Natural killer cell treated with Interleukin-12 subunit alpha and Interleukin-12 subunit beta and Interleukin-15 and Interleukin-18, amount 100 ng/mL, for 72 hours (primary cell): ENCODE results near the gene SH3RF2. TPM values are rescaled to one million over a fixed set of nuclear protein-coding genes. Genes with fewer than 3 reads are reported as not detected.
"Not testable (repeated sequence)": the region's sequence is repeated elsewhere in the genome, so short reads cannot be mapped to it uniquely, and the experiment has no call there.

Source experiments
- ATAC-seq, 2 donors: fragments of 150-1000 bp; cut with Tn5 transposase in 1 of 2; sonication (Bioruptor Pico), chemical (Tn5 transposase) in 1 of 2; 2 replicates each; pipeline ENCODE4 v1.10.0; 2021
- DNase-seq: peaks from one replicate; pipeline ENCODE4 v3.0.0; 2022; ENCODE audit warnings: low spot score
- H3K27ac Mint-ChIP-seq, 2 donors: 1 replicate in 1 of 2; 2 replicates in 1 of 2; pipeline ENCODE4 v1.8.0; 2022; ENCODE audit warnings: mixed read lengths in 2 of 2, mild to moderate bottlenecking in 1 of 2, moderate library complexity in 1 of 2
- H3K27me3 Mint-ChIP-seq, 2 donors: 1 replicate in 1 of 2; 2 replicates in 1 of 2; pipeline ENCODE4 v1.8.0; 2022; ENCODE audit warnings: mixed read lengths in 2 of 2
- H3K36me3 Mint-ChIP-seq: one replicate; pipeline ENCODE4 v1.8.0; 2022; ENCODE audit warnings: mixed read lengths
- H3K4me1 Mint-ChIP-seq, 2 donors: 1 replicate in 1 of 2; 2 replicates in 1 of 2; pipeline ENCODE4 v1.8.0; 2022; ENCODE audit warnings: low read depth in 2 of 2, mixed read lengths in 2 of 2, mild to moderate bottlenecking in 1 of 2
- H3K4me3 Mint-ChIP-seq: one replicate; pipeline ENCODE4 v1.8.0; 2022; ENCODE audit warnings: mixed read lengths
- H3K9me3 Mint-ChIP-seq: 2 replicates; pipeline ENCODE4 v1.8.0; 2022; ENCODE audit warnings: mixed read lengths
- total RNA-seq, 2 donors: library from RNA; stranded (reverse); gene quantifications; one replicate each; pipeline ENCODE4 v1.2.3, GENCODE V29; 2022

SH3RF2 gene
- total RNA-seq, 2 donors from 2014 or later = 0.07 to 0.50 TPM

DNA sequence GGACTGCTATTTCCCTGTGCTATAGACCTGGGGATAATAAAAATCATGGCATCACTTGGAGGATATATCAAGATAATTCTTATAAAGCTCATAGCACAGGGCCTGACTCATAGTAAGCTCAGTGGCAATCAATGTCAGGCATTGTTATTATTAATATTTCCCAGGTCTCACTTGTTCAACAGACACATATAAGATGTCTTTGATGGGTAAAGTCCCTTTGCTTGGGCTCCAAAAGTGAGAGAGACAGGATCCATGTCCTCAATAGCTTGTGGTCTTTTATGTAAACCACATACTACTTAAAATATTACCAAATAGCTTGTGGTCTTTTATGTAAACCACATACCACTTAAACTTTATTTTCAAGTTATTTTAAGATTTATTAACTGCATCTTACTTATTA, 11.2 kb downstream of the SH3RF2 start:
- H3K4me1 Mint-ChIP-seq = peaks cover 15 to 36% of the 10 kb centered on the region in 2 donors
- H3K36me3 Mint-ChIP-seq = no peaks in the 10 kb centered on the region
- H3K27ac Mint-ChIP-seq = peak overlapping the region; percentile 43 to 74
- ATAC-seq (peak; percentile 46 to 59), DNase-seq (no peak)
- no peaks in the 10 kb centered on the region for H3K9me3 Mint-ChIP-seq
- peak overlapping the region; percentile 73 for H3K4me3 Mint-ChIP-seq
- peaks cover 27 to 39% of the 10 kb centered on the region in 2 donors for H3K27me3 Mint-ChIP-seq

DNA sequence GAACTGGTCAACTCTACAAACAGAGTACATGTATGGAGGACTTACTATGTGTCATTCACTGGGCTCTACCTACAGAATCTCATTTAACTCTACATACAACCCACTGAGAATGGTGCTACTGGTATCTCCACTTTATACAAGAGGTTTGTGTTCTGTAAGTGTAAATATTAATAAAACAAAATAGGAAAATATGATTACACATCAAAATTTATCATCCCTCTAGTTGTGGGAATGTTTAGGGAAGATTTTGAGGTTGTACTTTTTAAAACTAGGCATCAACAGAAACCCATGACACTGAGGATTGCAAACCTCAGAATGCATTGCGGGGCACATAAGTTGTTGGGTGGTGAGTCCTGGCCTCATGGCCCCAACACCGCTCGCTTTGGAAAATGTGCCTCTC, 11.7 kb downstream of the SH3RF2 start:
- DNase-seq (no peak), ATAC-seq (peak in 1 of 2 donors; percentile 26)
- Mint-ChIP-seq H3K4me1 (peaks cover 15 to 36% of the 10 kb centered on the region in 2 donors), H3K4me3 (no peak overlapping the region), H3K27ac (no peak overlapping the region), H3K9me3 (no peaks in the 10 kb centered on the region), H3K36me3 (no peaks in the 10 kb centered on the region), H3K27me3 (peaks cover 26 to 39% of the 10 kb centered on the region in 2 donors)

DNA sequence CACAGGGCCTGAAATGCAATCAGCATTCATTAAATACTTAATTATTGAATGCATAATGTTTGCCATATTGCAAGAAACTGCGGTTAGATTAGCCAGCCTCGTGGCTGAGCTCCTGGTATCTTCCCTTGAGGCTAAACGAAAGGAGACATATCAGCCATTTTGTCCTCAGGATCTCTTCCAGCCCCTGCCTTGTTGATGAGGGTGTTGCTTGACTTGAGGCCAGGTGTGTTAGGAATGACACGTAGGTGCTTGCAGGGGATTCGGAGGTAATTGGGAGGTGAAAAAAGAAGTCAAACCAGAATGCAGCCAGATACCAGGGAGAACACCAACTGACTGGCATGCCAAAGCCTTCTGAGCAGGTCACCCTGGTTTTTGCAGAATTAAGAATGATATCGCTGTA, 12.5 kb downstream of the SH3RF2 start:
- Mint-ChIP-seq H3K27ac (no peak overlapping the region), H3K27me3 (peaks cover 26 to 41% of the 10 kb centered on the region in 2 donors), H3K9me3 (no peaks in the 10 kb centered on the region), H3K36me3 (no peaks in the 10 kb centered on the region), H3K4me1 (peaks cover 15 to 30% of the 10 kb centered on the region in 2 donors), H3K4me3 (no peak overlapping the region)
- DNase-seq (no peak), ATAC-seq (no peak)

DNA sequence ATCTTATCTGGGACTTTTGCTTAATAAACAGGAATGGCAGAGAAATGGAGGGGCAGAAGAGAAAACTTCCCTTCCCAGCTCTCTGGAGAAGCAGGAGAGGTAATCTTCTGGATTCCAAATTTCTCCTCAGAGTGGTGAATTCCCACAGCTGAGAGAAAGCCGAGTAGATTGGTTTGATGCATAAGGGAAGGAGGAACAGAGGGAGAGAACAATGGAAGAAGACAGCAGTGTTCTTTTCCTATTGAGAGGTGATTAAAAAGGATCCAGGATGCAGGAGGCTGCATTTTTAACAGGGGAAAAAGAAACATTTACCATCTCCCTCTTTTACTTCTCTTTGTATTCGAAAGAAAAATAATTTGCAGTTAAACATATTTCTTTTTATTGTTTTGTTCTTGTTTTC, 13.1 kb downstream of the SH3RF2 start:
- DNase-seq (no peak), ATAC-seq (no peak)
- Mint-ChIP-seq H3K4me3 (no peak overlapping the region), H3K9me3 (no peaks in the 10 kb centered on the region), H3K4me1 (peaks cover 15 to 29% of the 10 kb centered on the region in 2 donors), H3K27ac (no peak overlapping the region), H3K27me3 (peaks cover 25 to 41% of the 10 kb centered on the region in 2 donors), H3K36me3 (no peaks in the 10 kb centered on the region)

DNA sequence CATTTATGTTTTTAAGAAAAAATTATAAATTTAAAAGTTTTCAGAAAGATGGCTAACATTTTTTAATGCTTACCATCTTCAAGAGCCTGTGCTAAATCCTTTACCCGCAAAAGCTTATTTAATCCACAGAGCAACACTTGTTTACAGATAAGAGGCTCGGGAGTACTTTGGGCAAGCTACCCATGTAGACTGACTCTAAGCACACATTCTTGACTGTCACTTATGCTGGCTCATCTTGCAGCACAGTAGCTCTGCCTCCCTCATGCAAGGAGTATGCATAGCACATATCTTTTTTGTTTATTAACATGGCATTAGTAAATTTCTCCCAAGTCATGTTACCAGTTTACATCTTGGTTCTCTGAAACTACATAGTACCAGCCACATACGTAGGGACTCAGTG, 14.7 kb downstream of the SH3RF2 start:
- ATAC-seq (no peak), DNase-seq (no peak)
- Mint-ChIP-seq H3K9me3 (no peaks in the 10 kb centered on the region), H3K27ac (no peak overlapping the region), H3K4me3 (no peak overlapping the region), H3K4me1 (peaks cover 8 to 16% of the 10 kb centered on the region in 2 donors), H3K27me3 (peaks cover 24 to 52% of the 10 kb centered on the region in 2 donors), H3K36me3 (no peaks in the 10 kb centered on the region)

DNA sequence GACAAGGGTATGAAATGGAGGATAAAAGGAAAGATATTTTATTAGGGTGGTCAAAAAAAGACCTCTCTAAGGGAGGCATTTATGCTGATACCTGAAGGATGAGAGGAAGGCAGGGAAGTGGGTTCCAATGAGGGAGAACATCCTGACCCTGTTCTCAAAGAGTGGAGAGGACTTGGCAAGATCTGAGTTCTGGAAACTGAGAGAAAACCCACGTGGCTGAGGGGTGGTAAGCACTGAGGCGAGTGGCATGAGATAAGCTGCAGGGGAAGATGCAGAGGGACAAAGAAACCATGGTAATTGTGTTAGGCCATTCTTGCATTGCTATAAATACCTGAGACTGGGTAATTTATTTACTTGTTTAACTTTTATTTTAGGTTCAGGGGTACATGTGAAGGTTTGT, 16.8 kb downstream of the SH3RF2 start:
- ATAC-seq (no peak), DNase-seq (no peak)
- Mint-ChIP-seq H3K27me3 (peaks cover 24 to 52% of the 10 kb centered on the region in 2 donors), H3K9me3 (no peaks in the 10 kb centered on the region), H3K36me3 (no peaks in the 10 kb centered on the region), H3K4me1 (no peaks in the 10 kb centered on the region), H3K4me3 (no peak overlapping the region), H3K27ac (no peak overlapping the region)

DNA sequence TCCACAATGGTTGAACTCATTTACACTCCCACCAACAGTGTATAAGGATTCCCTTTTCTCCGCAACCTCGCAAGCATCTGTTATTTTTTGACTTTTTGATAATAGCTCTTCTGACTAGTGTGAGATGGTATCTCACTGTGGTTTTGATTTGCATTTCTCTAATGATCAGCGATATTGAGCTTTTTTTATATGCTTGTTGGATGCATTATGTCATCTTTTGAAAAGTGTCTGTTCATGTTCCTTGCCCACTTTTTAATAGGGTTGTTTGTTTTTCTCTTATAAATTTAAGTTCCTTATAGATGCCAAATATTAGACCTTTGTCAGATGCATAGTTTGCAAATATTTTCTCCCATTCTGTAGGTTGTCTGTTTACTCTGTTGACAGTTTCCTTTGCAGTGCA, 17.8 kb downstream of the SH3RF2 start:
- not testable (repeated sequence) for H3K9me3 Mint-ChIP-seq, H3K4me3 Mint-ChIP-seq, H3K36me3 Mint-ChIP-seq, H3K27ac Mint-ChIP-seq, ATAC-seq, H3K4me1 Mint-ChIP-seq, DNase-seq
- H3K27me3 Mint-ChIP-seq = peaks cover 21 to 49% of the 10 kb centered on the region in 2 donors

DNA sequence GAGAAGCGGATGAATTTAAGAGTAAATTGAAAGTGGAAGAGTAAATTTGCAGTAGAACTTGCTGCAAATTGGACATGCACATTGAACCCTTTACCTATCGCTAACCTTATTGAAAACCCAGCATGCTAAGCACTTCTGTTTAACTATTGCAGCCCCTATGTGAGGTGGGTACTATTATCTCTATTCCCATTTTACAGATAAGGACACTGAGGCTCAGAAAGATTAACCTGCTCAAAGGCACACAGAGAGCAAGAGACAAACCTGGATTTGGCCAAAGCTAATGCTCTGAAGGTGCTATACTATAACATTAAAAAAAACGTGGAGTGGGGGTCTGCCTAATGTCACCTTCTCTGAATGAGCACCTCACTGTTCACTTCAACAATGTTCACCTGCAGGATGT, 21.0 kb downstream of the SH3RF2 start:
- ATAC-seq = no peak
- Mint-ChIP-seq H3K27ac (no peak overlapping the region), H3K4me3 (no peak overlapping the region), H3K9me3 (no peaks in the 10 kb centered on the region), H3K4me1 (no peaks in the 10 kb centered on the region), H3K27me3 (peaks cover 16 to 35% of the 10 kb centered on the region in 2 donors), H3K36me3 (no peaks in the 10 kb centered on the region)
- DNase-seq = no peak

DNA sequence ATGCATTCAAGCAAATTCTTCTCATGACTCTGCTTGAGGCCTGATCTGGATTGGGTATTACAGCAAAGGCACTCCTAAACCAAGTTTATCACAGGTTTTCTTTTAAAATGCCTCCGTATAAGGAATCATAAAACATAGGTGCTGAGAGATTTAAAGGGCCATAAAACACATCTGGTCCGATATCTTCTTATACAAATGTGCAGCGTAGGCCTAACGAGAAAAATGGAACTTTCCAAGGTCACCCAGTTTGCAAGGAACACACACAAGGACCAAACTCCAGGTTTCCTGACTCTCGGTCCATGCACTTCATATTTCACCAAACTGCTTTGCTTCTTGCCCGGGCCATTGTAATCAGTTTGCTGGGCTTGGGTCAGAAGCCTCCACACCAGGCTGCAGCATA, 22.1 kb downstream of the SH3RF2 start:
- Mint-ChIP-seq H3K4me3 (no peak overlapping the region), H3K27ac (no peak overlapping the region), H3K9me3 (no peaks in the 10 kb centered on the region), H3K36me3 (no peaks in the 10 kb centered on the region), H3K27me3 (peaks cover 16 to 24% of the 10 kb centered on the region in 2 donors), H3K4me1 (no peaks in the 10 kb centered on the region)
- no peak for ATAC-seq
- no peak for DNase-seq

DNA sequence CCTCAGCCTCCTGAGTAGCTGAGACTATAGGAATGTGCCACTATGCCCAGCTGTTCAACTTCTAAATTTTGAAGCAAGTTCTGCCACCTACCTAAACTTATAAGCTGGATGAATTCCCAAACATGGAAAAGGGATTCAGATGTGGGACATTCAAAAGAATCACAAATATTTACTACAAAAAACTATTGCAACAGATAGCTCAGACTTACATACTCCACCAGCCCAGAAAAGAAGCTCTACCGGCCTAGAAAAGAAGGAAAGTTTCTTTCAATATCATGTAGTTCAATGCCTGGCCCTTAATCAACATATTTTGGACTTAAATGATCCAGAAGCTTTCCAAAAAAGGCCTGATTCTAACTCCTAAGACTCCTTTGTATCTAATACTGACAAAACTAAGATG, 23.8 kb downstream of the SH3RF2 start:
- Mint-ChIP-seq H3K27ac (no peak overlapping the region), H3K4me1 (no peaks in the 10 kb centered on the region), H3K4me3 (no peak overlapping the region), H3K36me3 (no peaks in the 10 kb centered on the region), H3K9me3 (no peaks in the 10 kb centered on the region), H3K27me3 (peaks cover 10% of the 10 kb centered on the region in 2 donors)
- no peak for DNase-seq
- ATAC-seq = no peak

DNA sequence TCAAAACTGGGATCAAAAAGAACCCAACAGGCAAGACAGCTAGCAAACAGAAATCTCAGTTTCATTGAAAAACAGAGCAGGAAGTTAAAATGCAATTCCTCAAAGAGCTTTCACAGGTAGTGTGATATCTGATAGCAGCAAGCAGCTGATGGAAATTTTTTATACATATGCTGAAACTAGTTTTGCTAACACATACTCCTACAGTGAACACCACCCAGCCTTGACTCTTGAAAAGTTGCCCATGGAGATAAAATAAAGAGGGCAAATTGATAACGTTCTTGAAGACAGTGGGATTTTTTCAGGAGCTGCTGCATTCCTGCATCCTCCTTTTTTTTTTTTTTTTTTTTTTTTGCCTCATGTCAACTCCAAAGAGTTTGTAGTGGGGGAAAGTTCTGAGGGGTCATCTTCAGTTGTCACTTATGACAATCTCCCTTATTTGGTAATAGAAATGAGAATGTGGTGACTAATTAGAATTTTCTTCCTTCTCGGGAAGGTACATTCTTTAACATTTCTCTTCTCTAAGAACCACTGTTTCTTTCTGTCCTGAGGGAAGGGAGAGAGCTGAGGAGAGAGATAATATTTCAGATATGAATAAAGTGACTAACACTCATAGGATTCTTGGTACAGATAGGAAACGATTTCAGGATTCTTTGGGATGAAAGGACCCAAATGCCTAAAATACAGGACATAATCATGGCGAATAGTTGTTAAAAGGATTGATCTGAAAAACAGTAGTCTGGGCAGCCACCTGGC, 24.6 kb downstream of the SH3RF2 start:
- Mint-ChIP-seq H3K9me3 (no peaks in the 10 kb centered on the region), H3K27ac (no peak overlapping the region), H3K27me3 (peaks cover 3 to 10% of the 10 kb centered on the region in 2 donors), H3K36me3 (no peaks in the 10 kb centered on the region), H3K4me1 (no peaks in the 10 kb centered on the region), H3K4me3 (no peak overlapping the region)
- DNase-seq (no peak), ATAC-seq (no peak)

DNA sequence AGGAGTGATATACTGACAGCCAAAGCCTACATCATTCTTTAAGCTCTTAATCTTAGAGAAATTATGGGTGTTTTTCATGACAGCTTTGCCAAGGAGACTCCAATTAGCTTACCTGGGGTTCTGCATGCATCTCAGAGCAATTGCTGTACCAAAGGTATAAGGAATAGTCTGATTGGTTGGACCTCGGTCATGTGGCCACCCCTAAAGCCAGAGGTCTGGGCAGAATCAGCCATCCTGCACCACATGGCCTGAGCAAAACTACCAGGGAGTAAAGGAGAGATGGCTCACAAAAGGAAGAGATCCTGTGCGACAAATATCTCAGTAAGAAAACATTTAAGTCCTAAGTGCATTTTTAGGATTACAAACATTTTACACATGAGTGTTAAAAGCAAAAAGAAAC, 25.6 kb downstream of the SH3RF2 start:
- Mint-ChIP-seq H3K36me3 (no peaks in the 10 kb centered on the region), H3K4me1 (no peaks in the 10 kb centered on the region), H3K27me3 (peaks cover 3 to 15% of the 10 kb centered on the region in 2 donors), H3K9me3 (no peaks in the 10 kb centered on the region), H3K27ac (no peak overlapping the region), H3K4me3 (no peak overlapping the region)
- ATAC-seq = no peak
- DNase-seq = no peak

DNA sequence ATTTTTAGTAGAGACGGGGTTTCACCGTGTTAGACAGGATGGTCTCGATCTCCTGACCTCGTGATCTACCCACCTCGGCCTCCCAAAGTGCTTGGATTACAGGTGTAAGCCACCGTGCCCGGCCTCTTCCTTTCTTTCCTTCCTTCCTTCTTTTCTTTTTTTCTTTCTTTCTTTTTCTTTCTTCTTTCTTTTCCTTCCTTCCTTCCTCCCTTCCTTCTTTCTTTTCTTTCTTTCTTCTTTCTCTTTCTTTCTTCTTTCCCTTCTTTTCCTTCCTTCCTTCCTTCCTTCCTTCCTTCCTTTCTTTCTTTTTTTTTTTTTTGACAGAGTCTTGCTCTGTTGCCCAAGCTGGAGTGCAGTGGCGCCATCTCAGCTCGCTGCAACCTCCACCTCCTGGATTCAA, 27.6 kb downstream of the SH3RF2 start:
- H3K4me1 Mint-ChIP-seq, H3K9me3 Mint-ChIP-seq, H3K27ac Mint-ChIP-seq, ATAC-seq, H3K4me3 Mint-ChIP-seq, DNase-seq, H3K36me3 Mint-ChIP-seq: not testable (repeated sequence)
- peaks cover 4 to 17% of the 10 kb centered on the region in 2 donors for H3K27me3 Mint-ChIP-seq

DNA sequence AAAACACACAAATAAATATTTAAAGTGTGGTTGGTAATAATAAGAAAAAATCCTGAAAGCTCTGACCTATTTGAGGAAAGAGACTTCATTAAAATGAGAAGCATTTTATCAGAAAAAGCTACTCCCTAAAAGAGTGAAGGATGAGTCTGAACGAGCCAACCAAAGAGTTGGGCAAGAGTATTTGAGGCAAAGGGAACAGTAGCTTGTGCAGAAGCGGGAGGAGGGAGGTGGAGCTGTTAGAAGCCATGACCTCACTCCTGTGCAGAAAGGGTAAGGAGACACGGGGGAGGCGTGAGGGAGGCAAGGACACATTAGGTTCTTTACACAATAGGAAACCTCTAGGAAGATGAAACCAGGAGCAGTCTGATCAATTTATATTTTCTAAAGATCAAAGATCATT, 29.4 kb downstream of the SH3RF2 start:
- H3K27ac Mint-ChIP-seq = no peak overlapping the region
- H3K4me1 Mint-ChIP-seq = no peaks in the 10 kb centered on the region
- no peak overlapping the region for H3K4me3 Mint-ChIP-seq
- H3K27me3 Mint-ChIP-seq = peaks cover 8 to 22% of the 10 kb centered on the region in 2 donors
- ATAC-seq = no peak
- H3K36me3 Mint-ChIP-seq = no peaks in the 10 kb centered on the region
- no peak for DNase-seq
- H3K9me3 Mint-ChIP-seq = no peaks in the 10 kb centered on the region

DNA sequence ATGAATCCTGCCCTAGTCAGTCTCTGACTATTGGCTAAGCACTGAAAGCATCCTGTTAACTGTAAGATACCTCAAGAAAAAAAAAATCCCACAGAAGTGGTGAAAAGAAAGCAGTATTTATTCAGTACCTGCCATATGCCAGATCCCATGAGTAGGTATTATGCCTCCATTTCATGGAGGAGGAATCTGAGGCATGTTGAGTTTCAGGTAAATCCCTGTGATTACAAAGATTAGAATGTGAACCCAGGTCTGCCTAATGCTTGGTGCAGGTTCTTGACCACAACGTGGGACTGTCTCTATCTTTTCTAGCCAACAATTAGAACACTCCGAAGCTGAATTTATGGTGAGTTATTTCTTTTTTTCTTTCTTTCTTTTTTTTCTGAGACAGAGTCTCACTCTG, 30.9 kb downstream of the SH3RF2 start:
- no peaks in the 10 kb centered on the region for H3K36me3 Mint-ChIP-seq
- H3K27me3 Mint-ChIP-seq = peaks cover 8 to 22% of the 10 kb centered on the region in 2 donors
- no peak overlapping the region for H3K4me3 Mint-ChIP-seq
- H3K4me1 Mint-ChIP-seq = no peaks in the 10 kb centered on the region
- no peaks in the 10 kb centered on the region for H3K9me3 Mint-ChIP-seq
- DNase-seq (no peak), ATAC-seq (no peak)
- no peak overlapping the region for H3K27ac Mint-ChIP-seq
